ENCODE results near the gene OR52J3. TPM values are rescaled to one million over a fixed set of nuclear protein-coding genes. Genes with fewer than 3 reads are reported as not detected.

OR52J3 gene
- not detected in 3 replicates for total RNA-seq

GRCh38 chr11:5046226-5046625, at the start of gene OR52J3:
OR52J3 (plus strand) TSS chr11:5046526; CDS start chr11:5046526, 0 bp downstream.
- Mint-ChIP-seq H3K4me3 (no peak within 1 kb of the TSS), H3K36me3 (no peaks in the 10 kb centered on the region), H3K4me1 (no peaks in the 10 kb centered on the region), H3K9me3 (no peaks in the 10 kb centered on the region), H3K27ac (no peak within 1 kb of the TSS), H3K27me3 (ENCODE audit: low read depth) (peaks cover 5% of the 10 kb centered on the region)
- DNase-seq (ENCODE audit: low spot score in 2 of 2, unreplicated experiment in 2 of 2), result no peak
- TF ChIP-seq, protein P1, sequence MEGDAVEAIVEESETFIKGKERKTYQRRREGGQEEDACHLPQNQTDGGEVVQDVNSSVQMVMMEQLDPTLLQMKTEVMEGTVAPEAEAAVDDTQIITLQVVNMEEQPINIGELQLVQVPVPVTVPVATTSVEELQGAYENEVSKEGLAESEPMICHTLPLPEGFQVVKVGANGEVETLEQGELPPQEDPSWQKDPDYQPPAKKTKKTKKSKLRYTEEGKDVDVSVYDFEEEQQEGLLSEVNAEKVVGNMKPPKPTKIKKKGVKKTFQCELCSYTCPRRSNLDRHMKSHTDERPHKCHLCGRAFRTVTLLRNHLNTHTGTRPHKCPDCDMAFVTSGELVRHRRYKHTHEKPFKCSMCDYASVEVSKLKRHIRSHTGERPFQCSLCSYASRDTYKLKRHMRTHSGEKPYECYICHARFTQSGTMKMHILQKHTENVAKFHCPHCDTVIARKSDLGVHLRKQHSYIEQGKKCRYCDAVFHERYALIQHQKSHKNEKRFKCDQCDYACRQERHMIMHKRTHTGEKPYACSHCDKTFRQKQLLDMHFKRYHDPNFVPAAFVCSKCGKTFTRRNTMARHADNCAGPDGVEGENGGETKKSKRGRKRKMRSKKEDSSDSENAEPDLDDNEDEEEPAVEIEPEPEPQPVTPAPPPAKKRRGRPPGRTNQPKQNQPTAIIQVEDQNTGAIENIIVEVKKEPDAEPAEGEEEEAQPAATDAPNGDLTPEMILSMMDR (IDR thresholded peaks at IDR 0.05; ENCODE audit: unreplicated experiment), result no peak

DNA sequence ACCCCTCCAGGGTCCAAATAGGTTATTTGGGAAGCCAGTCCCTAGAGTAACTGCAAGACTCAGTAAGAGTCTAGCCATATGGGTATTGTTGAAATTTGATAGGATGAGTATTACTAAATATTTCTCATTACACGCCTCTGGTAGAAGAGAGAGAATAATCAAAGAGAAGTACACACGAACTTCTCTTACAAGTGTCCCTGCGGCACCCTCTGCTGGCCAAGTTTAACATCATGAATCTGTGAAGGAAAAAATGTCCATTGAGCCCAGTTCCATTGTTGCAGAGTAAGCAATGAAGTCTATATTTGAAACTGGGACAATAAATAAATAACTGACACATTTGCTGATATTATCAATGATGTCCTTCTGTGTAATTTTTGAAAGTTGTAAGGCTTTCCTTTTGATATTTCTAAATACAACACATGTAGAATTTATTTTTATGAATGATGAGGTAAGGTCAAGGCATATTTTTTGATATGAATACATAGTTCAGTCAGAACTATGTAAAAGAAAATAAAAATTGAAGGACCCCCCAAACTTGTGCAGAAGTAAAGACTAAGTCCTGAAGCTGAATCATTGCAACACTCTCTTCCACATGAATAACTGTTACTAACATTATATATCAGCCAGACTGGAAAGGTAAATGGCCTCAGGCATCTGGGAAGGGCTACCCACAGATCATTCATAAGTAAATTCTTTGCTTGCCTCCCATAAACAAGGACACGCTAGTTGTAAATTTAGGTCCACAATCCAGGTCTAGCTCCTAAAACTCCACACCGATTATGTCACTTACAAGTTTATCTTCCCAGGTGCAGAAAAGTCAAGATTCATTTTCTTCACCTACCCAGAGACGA, 41.7 kb upstream of the OR52J3 start:
- no peaks in the 10 kb centered on the region for H3K9me3 Mint-ChIP-seq
- H3K27ac Mint-ChIP-seq, result no peak overlapping the region
- no peaks in the 10 kb centered on the region for H3K36me3 Mint-ChIP-seq
- peaks cover 19% of the 10 kb centered on the region for H3K27me3 Mint-ChIP-seq (ENCODE audit: low read depth)
- TF ChIP-seq, protein P1 (IDR thresholded peaks at IDR 0.05; ENCODE audit: unreplicated experiment), result peak; percentile 63
- H3K4me3 Mint-ChIP-seq, result no peak overlapping the region
- DNase-seq (ENCODE audit: low spot score in 2 of 2, unreplicated experiment in 2 of 2), result peak in 1 of 2 experiments; percentile 54
- H3K4me1 Mint-ChIP-seq, result peaks cover 8% of the 10 kb centered on the region

GRCh38 chr11:5007561-5007960, 38.8 kb upstream of the OR52J3 start:
- Mint-ChIP-seq H3K27ac (no peak overlapping the region), H3K4me1 (peaks cover 8% of the 10 kb centered on the region), H3K9me3 (no peaks in the 10 kb centered on the region), H3K36me3 (no peaks in the 10 kb centered on the region), H3K27me3 (ENCODE audit: low read depth) (peaks cover 14% of the 10 kb centered on the region), H3K4me3 (no peak overlapping the region)
- TF ChIP-seq, protein P1 (IDR thresholded peaks at IDR 0.05; ENCODE audit: unreplicated experiment), result no peak
- no peak for DNase-seq (ENCODE audit: low spot score in 2 of 2, unreplicated experiment in 2 of 2)

- Mint-ChIP-seq H3K27me3 (ENCODE audit: low read depth) (peaks cover 13% of the 10 kb centered on the region), H3K27ac (no peak overlapping the region), H3K4me1 (no peaks in the 10 kb centered on the region), H3K4me3 (no peak overlapping the region), H3K36me3 (no peaks in the 10 kb centered on the region), H3K9me3 (no peaks in the 10 kb centered on the region)
- TF ChIP-seq, protein P1 (IDR thresholded peaks at IDR 0.05; ENCODE audit: unreplicated experiment), result no peak
- no peak for DNase-seq (ENCODE audit: low spot score in 2 of 2, unreplicated experiment in 2 of 2)
Measured at GRCh38 chr11:5011254-5011653, 35.1 kb upstream of the OR52J3 start.

GRCh38 chr11:5013012-5013411, 33.3 kb upstream of the OR52J3 start:
- H3K9me3 Mint-ChIP-seq, result no peaks in the 10 kb centered on the region
- no peak overlapping the region for H3K4me3 Mint-ChIP-seq
- no peaks in the 10 kb centered on the region for H3K36me3 Mint-ChIP-seq
- no peaks in the 10 kb centered on the region for H3K4me1 Mint-ChIP-seq
- H3K27ac Mint-ChIP-seq, result no peak overlapping the region
- DNase-seq (ENCODE audit: low spot score in 2 of 2, unreplicated experiment in 2 of 2), result no peak
- peaks cover 15% of the 10 kb centered on the region for H3K27me3 Mint-ChIP-seq (ENCODE audit: low read depth)
- TF ChIP-seq, protein P1 (IDR thresholded peaks at IDR 0.05; ENCODE audit: unreplicated experiment), result no peak
